Measurements from ENCODE around the gene F2. TPM values are rescaled to one million over a fixed set of nuclear protein-coding genes. Genes with fewer than 3 reads are reported as not detected.

F2 gene
- total RNA-seq, 2 experiments from 2014 or later = not detected

GRCh38 chr11:46693597-46694012 lies 25.4 kb upstream of the F2 start:
- POLR2A ChIA-PET = no interaction called here
- DNase-seq = no peak
- no peak for ATAC-seq (ENCODE audit: low read depth)

GRCh38 chr11:46694072-46694471 lies 24.9 kb upstream of the F2 start:
- POLR2A ChIA-PET = no interaction called here

More at GRCh38 chr11:46693597-46694012, 25.4 kb upstream of the F2 start:
- Mint-ChIP-seq H3K4me1 (peaks cover 14% of the 10 kb centered on the region), H3K27ac (no peak overlapping the region), H3K27me3 (no peaks in the 10 kb centered on the region), H3K4me3 (no peak overlapping the region), H3K9me3 (no peaks in the 10 kb centered on the region), H3K36me3 (peaks cover 11% of the 10 kb centered on the region)

DNA sequence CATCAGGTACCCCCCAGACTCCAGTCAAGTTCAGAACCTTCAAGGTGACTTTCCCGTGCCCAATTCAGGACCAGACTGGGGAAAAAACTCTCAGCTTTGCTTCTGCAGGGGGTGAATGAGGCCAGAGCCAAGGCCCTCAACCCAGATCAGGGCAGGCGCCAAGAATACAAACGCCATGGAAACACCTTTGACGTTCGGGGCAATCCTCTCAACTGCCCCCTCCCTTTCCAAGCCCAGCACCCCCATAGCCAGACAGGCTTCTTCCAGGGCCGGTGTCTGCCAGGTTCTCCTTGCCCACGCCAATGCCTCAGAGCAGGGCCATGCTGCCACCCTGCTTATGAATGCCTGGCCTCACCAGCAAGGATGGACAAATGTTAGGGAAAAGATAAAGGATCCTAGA lies 24.4 kb upstream of the F2 start:
- Mint-ChIP-seq H3K4me1 (peaks cover 18% of the 10 kb centered on the region), H3K4me3 (no peak overlapping the region), H3K36me3 (peaks cover 13% of the 10 kb centered on the region), H3K27ac (no peak overlapping the region), H3K27me3 (no peaks in the 10 kb centered on the region), H3K9me3 (no peaks in the 10 kb centered on the region)
- no peak for ATAC-seq (ENCODE audit: low read depth)
- DNase-seq = no peak
- POLR2A ChIA-PET = interaction anchor here (1.1 to 1.6 kb wide), 2 partner anchors 9 to 24 kb away, joined by 3 read pairs; no protein-coding TSS in a partner anchor

More at GRCh38 chr11:46694072-46694471, 24.9 kb upstream of the F2 start:
- H3K4me1 Mint-ChIP-seq = peaks cover 18% of the 10 kb centered on the region
- H3K36me3 Mint-ChIP-seq = peaks cover 13% of the 10 kb centered on the region
- no peaks in the 10 kb centered on the region for H3K27me3 Mint-ChIP-seq
- no peaks in the 10 kb centered on the region for H3K9me3 Mint-ChIP-seq
- ATAC-seq (ENCODE audit: low read depth) (no peak), DNase-seq (no peak)
- H3K27ac Mint-ChIP-seq = peak overlapping the region; percentile 43
- no peak overlapping the region for H3K4me3 Mint-ChIP-seq

DNA sequence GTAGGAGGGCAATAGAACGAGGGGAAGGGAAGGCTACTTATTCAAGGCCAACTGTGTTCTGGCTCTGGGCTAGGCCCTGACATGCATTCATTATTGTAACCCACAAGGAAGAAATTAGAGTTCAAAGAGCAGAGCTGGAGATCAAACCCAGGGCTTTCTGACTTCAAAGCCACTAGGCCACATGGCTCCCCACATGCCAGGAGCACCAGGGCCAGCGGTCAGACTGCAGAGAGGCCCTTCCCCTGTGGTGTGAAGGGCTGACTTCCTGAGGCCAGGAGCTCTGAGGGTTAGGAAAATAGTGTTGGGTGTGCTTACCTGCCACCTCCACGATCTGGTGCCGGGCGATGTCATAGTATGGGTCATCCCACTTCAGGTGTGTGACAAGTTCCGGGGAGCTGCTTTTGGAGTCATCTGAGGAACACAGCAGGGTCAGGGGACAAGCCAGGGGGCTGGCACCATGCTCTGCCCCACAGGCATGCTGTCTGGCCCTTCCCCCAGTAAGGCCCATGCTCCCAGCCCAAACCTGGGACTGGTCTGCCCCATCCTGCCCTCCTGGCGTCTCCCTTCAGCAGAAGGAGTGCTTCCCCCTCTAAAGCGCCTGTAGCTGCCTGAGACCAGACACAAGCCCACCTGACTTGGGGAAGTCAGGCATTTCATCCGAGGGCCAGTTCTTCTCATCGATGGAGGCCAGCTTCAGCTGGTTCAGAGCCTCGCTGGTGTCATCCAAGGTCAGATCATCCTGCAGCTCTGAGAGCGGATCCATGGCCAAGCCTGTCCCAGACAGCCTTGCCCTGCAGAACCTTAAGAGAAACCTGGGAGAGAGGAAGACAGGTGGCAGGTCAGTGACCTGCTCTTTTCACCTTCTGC lies 23.4 kb upstream of the F2 start:
- H3K27me3 Mint-ChIP-seq = no peaks in the 10 kb centered on the region
- ATAC-seq (ENCODE audit: low read depth) (no peak), DNase-seq (no peak)
- H3K27ac Mint-ChIP-seq = no peak overlapping the region
- H3K4me1 Mint-ChIP-seq = peaks cover 18% of the 10 kb centered on the region
- H3K9me3 Mint-ChIP-seq = no peaks in the 10 kb centered on the region
- no peak overlapping the region for H3K4me3 Mint-ChIP-seq
- H3K36me3 Mint-ChIP-seq = peaks cover 15% of the 10 kb centered on the region
- POLR2A ChIA-PET = interaction anchor here (1.1 to 1.6 kb wide), 4 partner anchors 8 to 25 kb away, joined by 3 to 5 read pairs (median 3); no protein-coding TSS in a partner anchor

DNA sequence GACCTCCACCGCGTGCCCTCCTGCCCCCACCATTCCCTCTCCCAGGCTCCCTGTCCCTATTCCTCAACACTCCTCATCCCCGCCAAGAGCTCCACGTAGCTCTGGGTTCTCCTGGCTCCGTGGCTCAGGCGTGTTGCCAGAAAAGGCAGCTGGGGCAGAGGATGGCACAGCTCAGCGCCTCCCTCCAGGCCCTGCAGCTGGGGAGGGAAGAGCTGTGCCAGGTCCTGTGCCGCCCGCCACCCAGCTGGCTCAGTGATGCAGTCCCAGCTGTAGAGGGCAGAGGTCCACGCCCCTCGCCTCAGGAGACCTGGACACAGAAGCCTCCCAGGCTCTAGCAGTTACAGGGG lies 22.8 kb upstream of the F2 start:
- Mint-ChIP-seq H3K27ac (no peak overlapping the region), H3K27me3 (no peaks in the 10 kb centered on the region), H3K4me3 (no peak overlapping the region), H3K9me3 (no peaks in the 10 kb centered on the region), H3K36me3 (peaks cover 13% of the 10 kb centered on the region), H3K4me1 (peaks cover 18% of the 10 kb centered on the region)
- ATAC-seq (ENCODE audit: low read depth) = no peak
- POLR2A ChIA-PET = interaction anchor here (1.1 to 1.6 kb wide), 3 partner anchors 10 to 25 kb away, joined by 3 to 5 read pairs (median 3); no protein-coding TSS in a partner anchor
- DNase-seq = no peak

DNA sequence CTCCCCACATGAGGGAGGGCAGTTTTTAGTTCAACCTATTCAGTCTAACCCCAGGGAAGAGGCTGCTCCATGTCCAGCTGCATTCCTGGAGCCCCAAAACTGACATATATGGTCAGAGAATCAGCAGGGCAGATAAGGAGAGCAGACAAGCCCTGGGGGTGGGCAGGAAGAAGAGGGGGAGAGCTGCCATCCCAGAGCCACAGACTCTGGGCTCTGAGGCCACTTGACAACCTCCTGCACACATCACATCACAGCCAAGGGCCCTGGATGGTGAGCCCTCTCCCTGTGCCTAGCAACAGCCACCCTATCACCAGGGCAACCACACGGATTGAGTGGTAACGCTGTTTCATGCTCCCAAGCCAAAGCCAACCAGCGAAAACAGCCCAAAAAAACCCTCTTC lies 21.7 kb upstream of the F2 start:
- POLR2A ChIA-PET = interaction anchor here (1.4 to 2.4 kb wide), 2 partner anchors 23 to 26 kb away, joined by 5 to 15 read pairs; no protein-coding TSS in a partner anchor
- H3K27ac Mint-ChIP-seq = peak overlapping the region; percentile 57

DNA sequence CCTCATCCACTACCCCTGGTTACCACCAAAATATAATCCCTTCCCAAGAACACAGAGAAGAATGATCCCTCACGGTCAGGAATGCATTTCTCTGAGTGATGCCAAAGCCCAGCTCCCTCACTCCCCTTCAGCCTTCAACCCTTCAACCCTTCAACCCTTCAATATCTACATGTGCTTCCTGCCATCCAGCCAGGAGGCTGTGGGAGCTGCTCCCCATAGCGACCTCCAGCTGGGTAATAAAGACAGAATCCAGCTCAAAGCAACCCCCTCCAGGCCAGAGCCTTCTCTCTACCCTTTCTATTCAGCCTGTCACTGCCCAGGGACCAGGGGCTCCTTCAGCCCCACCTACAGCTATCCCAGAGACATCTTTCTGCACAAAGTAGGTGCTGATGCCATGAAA lies 21.3 kb upstream of the F2 start:
- Mint-ChIP-seq H3K4me1 (peaks cover 31% of the 10 kb centered on the region), H3K27ac (peak overlapping the region; percentile 57), H3K4me3 (peak overlapping the region; percentile 3), H3K36me3 (peaks cover 21% of the 10 kb centered on the region), H3K9me3 (no peaks in the 10 kb centered on the region), H3K27me3 (no peaks in the 10 kb centered on the region)
- ATAC-seq (ENCODE audit: low read depth) = no peak
- no peak for DNase-seq
- POLR2A ChIA-PET = interaction anchor here (1.4 to 2.4 kb wide), 2 partner anchors 23 to 27 kb away, joined by 5 to 15 read pairs; no protein-coding TSS in a partner anchor

More for the DNA sequence above, 21.7 kb upstream of the F2 start:
- H3K36me3 Mint-ChIP-seq = peaks cover 18% of the 10 kb centered on the region
- H3K4me1 Mint-ChIP-seq = peaks cover 27% of the 10 kb centered on the region
- no peaks in the 10 kb centered on the region for H3K9me3 Mint-ChIP-seq
- H3K27me3 Mint-ChIP-seq = no peaks in the 10 kb centered on the region
- DNase-seq (no peak), ATAC-seq (ENCODE audit: low read depth) (no peak)
- H3K4me3 Mint-ChIP-seq = no peak overlapping the region

GRCh38 chr11:46698597-46698996 lies 20.4 kb upstream of the F2 start:
- H3K9me3 Mint-ChIP-seq = no peaks in the 10 kb centered on the region
- no peak for ATAC-seq (ENCODE audit: low read depth)
- no peaks in the 10 kb centered on the region for H3K27me3 Mint-ChIP-seq
- H3K4me1 Mint-ChIP-seq = peaks cover 38% of the 10 kb centered on the region
- H3K27ac Mint-ChIP-seq = no peak overlapping the region
- DNase-seq = no peak
- peak overlapping the region; percentile 99 for H3K4me3 Mint-ChIP-seq
- POLR2A ChIA-PET = interaction anchor here (0.5 to 4.2 kb wide), 4 partner anchors 24 to 51 kb away, joined by 4 to 31 read pairs (median 10); no protein-coding TSS in a partner anchor
- H3K36me3 Mint-ChIP-seq = peaks cover 25% of the 10 kb centered on the region

GRCh38 chr11:46700241-46701077 lies 18.6 kb upstream of the F2 start, which contains the start of the genes ARHGAP1 and ZNF408:
ARHGAP1 (minus strand) TSS chr11:46700619; CDS start chr11:46696107, 4,512 bp downstream.
ZNF408 (plus strand) TSS chr11:46701031; CDS start chr11:46701048, 17 bp downstream.
- ATAC-seq (ENCODE audit: low read depth) = peak; percentile 90

DNA sequence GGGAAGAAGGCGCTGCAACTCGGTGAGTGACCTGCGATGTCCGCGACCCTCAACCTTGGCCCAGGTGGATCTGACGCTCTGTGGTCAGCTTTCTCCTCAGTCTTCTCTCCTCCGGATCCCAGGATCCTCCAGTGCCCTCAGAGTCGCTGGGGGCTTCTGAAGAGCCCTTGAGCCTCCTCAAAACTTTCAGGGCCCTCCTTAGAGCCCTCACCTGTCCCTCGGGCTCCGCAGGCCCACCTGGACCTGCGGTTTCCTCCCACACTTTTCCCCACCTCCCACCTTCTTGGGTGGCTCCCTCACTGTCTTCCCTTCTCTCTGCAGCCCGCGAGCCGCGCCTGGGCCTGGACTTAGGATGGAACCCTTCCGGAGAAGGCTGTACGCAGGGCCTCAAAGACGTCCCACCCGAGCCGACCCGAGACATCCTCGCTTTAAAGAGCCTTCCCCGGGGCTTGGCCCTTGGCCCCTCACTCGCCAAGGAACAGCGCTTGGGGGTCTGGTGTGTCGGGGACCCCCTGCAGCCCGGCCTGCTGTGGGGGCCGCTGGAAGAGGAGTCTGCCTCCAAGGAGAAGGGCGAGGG lies 17.8 kb upstream of the F2 start:
- H3K9me3 Mint-ChIP-seq = no peaks in the 10 kb centered on the region
- H3K27ac Mint-ChIP-seq = peak overlapping the region; percentile 95
- peak overlapping the region; percentile 99 for H3K4me3 Mint-ChIP-seq
- H3K4me1 Mint-ChIP-seq = peaks cover 35% of the 10 kb centered on the region
- DNase-seq = no peak
- H3K36me3 Mint-ChIP-seq = peaks cover 20% of the 10 kb centered on the region
- POLR2A ChIA-PET = interaction anchor here (0.6 to 4.2 kb wide), 7 partner anchors 11 to 107 kb away, joined by 4 to 31 read pairs (median 7); partner anchors contain the start of genes AMBRA1, ATG13 and HARBI1
- H3K27me3 Mint-ChIP-seq = no peaks in the 10 kb centered on the region
- no peak for ATAC-seq (ENCODE audit: low read depth)

More at GRCh38 chr11:46700241-46701077, 18.6 kb upstream of the F2 start, which contains the start of the genes ARHGAP1 and ZNF408:
- no peaks in the 10 kb centered on the region for H3K9me3 Mint-ChIP-seq
- POLR2A ChIA-PET = interaction anchor here (0.6 to 4.2 kb wide), 10 partner anchors 10 to 339 kb away, joined by 3 to 31 read pairs (median 5); partner anchors contain the start of genes AMBRA1, ATG13 and HARBI1
- peaks cover 35% of the 10 kb centered on the region for H3K4me1 Mint-ChIP-seq
- peaks cover 20% of the 10 kb centered on the region for H3K36me3 Mint-ChIP-seq
- peak within 1 kb of the TSS; percentile 99 for H3K4me3 Mint-ChIP-seq
- no peaks in the 10 kb centered on the region for H3K27me3 Mint-ChIP-seq
- H3K27ac Mint-ChIP-seq = peak within 1 kb of the TSS; percentile 95
- DNase-seq = peak; percentile 98

- H3K27me3 Mint-ChIP-seq = no peaks in the 10 kb centered on the region
- no peak overlapping the region for H3K4me3 Mint-ChIP-seq
- H3K36me3 Mint-ChIP-seq = peaks cover 23% of the 10 kb centered on the region
- POLR2A ChIA-PET = no interaction called here
- peaks cover 24% of the 10 kb centered on the region for H3K4me1 Mint-ChIP-seq
- no peaks in the 10 kb centered on the region for H3K9me3 Mint-ChIP-seq
- no peak for DNase-seq
- H3K27ac Mint-ChIP-seq = no peak overlapping the region
- no peak for ATAC-seq (ENCODE audit: low read depth)
Measured at GRCh38 chr11:46705070-46705688, 13.8 kb upstream of the F2 start.

- no peaks in the 10 kb centered on the region for H3K9me3 Mint-ChIP-seq
- H3K27me3 Mint-ChIP-seq = no peaks in the 10 kb centered on the region
- H3K4me3 Mint-ChIP-seq = no peak overlapping the region
- POLR2A ChIA-PET = no interaction called here
- no peak overlapping the region for H3K27ac Mint-ChIP-seq
- DNase-seq = no peak
- ATAC-seq (ENCODE audit: low read depth) = no peak
- peaks cover 15% of the 10 kb centered on the region for H3K36me3 Mint-ChIP-seq
- peaks cover 19% of the 10 kb centered on the region for H3K4me1 Mint-ChIP-seq
Measured at GRCh38 chr11:46706886-46707285, 12.1 kb upstream of the F2 start.

All from activated naive CD8-positive, alpha-beta T cell treated with anti-CD3 and anti-CD28 coated beads, Interleukin-2, amount 10 ng/mL, durations not matched to agents 7 days and 5 days (primary cell).